Colon (tissue), 2 donors: Measurements from ENCODE around the gene PMVK.

Experiments used
- FAIRE-seq: peaks from 2 replicates; lab custom pipeline; 2012; peaks lifted over from hg19 to GRCh38; lab: Jason Lieb, UNC
- donor health status: control.
- donor health status: control.

PMVK gene

GRCh38 chr1:154878371-154879037 is 58.0 kb downstream of the PMVK start:
- FAIRE-seq, result no peak

- FAIRE-seq, result no peak
Observed at GRCh38 chr1:154877370-154877974, 59.0 kb downstream of the PMVK start.

- no peak for FAIRE-seq
Observed at GRCh38 chr1:154876842-154877369, 59.6 kb downstream of the PMVK start.
